SK-N-SH (cell line): ENCODE results near the gene SVIL.

ENCODE experiments used
- RXRA ChIP-seq: IDR thresholded peaks from 2 replicates; pipeline ENCODE4 v1.4.0; 2012; ENCODE audit warnings: low read depth, mild to moderate bottlenecking, borderline replicate concordance
- TF ChIP-seq, protein P1 (sequence below): fragments of 200-600 bp; sonication (generic); IDR thresholded peaks from 2 replicates; pipeline ENCODE4 v1.6.1; 2017; ENCODE audit warnings: antibody characterized with exemption, mild to moderate bottlenecking, moderate library complexity

DNA sequence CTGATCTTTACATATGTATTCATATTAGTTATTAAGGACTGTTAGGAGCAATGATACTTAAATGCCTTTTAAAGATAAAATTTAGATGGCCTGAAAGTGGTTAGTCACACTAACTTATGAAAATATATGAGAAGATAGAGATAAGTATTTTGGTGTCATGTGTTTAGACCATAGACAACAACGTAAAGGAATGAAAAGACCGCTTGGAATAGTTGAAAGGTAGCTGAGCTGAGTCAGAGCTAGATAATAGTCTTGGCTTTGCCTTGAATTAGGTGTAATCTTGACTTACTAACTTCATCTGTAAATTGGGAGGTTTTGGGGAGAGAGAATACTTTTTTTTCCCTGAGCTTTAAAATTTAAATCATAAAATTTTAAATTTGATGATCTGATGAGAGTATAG, 218.9 kb downstream of the SVIL start:
- TF ChIP-seq, protein P1, sequence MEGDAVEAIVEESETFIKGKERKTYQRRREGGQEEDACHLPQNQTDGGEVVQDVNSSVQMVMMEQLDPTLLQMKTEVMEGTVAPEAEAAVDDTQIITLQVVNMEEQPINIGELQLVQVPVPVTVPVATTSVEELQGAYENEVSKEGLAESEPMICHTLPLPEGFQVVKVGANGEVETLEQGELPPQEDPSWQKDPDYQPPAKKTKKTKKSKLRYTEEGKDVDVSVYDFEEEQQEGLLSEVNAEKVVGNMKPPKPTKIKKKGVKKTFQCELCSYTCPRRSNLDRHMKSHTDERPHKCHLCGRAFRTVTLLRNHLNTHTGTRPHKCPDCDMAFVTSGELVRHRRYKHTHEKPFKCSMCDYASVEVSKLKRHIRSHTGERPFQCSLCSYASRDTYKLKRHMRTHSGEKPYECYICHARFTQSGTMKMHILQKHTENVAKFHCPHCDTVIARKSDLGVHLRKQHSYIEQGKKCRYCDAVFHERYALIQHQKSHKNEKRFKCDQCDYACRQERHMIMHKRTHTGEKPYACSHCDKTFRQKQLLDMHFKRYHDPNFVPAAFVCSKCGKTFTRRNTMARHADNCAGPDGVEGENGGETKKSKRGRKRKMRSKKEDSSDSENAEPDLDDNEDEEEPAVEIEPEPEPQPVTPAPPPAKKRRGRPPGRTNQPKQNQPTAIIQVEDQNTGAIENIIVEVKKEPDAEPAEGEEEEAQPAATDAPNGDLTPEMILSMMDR: no peak
- no peak for TF ChIP-seq RXRA
